Prostate gland (tissue), 2 donors: ENCODE measurements around the gene BATF3. TPM values are rescaled to one million over a fixed set of nuclear protein-coding genes. Genes with fewer than 3 reads are reported as not detected.

Experiments
- DNase-seq: peaks from one replicate; pipeline ENCODE4 v3.0.0-alpha.2; 2019; ENCODE audit warnings: low spot score
- H3K27ac ChIP-seq, 2 donors: fragments of 200-600 bp; sonication (generic); 2 replicates each; pipeline ENCODE4 v1.5.1; 2017 to 2019
- H3K27me3 ChIP-seq: fragments of 200-600 bp; sonication (generic); replicated peaks from 2 replicates; pipeline ENCODE4 v1.5.1; 2019; ENCODE audit not compliant: insufficient read depth
- H3K36me3 ChIP-seq, 2 donors: fragments of 200-600 bp; sonication (generic); 1 replicate in 1 of 2; 2 replicates in 1 of 2; pipeline versions ENCODE4 v1.5.1 to v1.8.1; 2017 to 2019
- H3K4me1 ChIP-seq: fragments of 200-600 bp; sonication (generic); replicated peaks from 2 replicates; pipeline ENCODE4 v1.5.1; 2019
- H3K4me3 ChIP-seq, 2 donors: fragments of 200-600 bp; sonication (generic); 2 replicates each; pipeline ENCODE4 v1.5.1; 2017 to 2019
- H3K9me3 ChIP-seq: fragments of 200-600 bp; sonication (generic); 2 replicates; pipeline ENCODE4 v1.5.1; 2017
- POLR2A ChIP-seq: fragments of 450-650 bp; IDR thresholded peaks from one replicate; pipeline ENCODE4 v1.6.1; 2016; ENCODE audit warnings: antibody characterized with exemption, mild to moderate bottlenecking
- POLR2AphosphoS5 ChIP-seq: sonication (generic); formaldehyde crosslinking; IDR thresholded peaks from one replicate; pipeline ENCODE4 v1.6.1; 2017; ENCODE audit warnings: antibody characterized with exemption
- WGBS: methylation state at CpG from one replicate; pipeline ENCODE4 v1.1.5; 2018; 5-methylcytosine and 5-hydroxymethylcytosine counted together
- intact Hi-C: fragments of 100-400 bp; cut with DNase I; formaldehyde crosslinking; loops from one replicate; pipeline ENCODE4 v1.14.2; 2022
- total RNA-seq, 2 donors: library from RNA; depleted of rRNA; stranded (reverse); fragments of >200 nt; gene quantifications; one replicate each; pipeline ENCODE4 v1.1.0, GENCODE V29; 2016
- TF ChIP-seq, protein P1 (sequence below), 4 experiments: fragments of 200-600 bp in 2 of 4; fragments of 450-650 bp in 2 of 4; sonication (generic) in 2 of 4; IDR thresholded peaks; 1 replicate in 3 of 4; 2 replicates in 1 of 4; pipeline ENCODE4 v1.5.1; 2016 to 2019; ENCODE audit warnings: antibody characterized with exemption in 4 of 4, mild to moderate bottlenecking in 2 of 4, moderate library complexity in 2 of 4

The BATF3 gene
- total RNA-seq, 2 donors from 2014 or later: 4.0 TPM; not detected in 1

GRCh38 chr1:212674872-212675271 is 24.8 kb downstream of the BATF3 start:
- DNase-seq: no peak
- Histone ChIP-seq H3K27me3 (peaks cover 2% of the 10 kb centered on the region), H3K4me1 (no peaks in the 10 kb centered on the region), H3K27ac (no peak overlapping the region), H3K9me3 (no peaks in the 10 kb centered on the region), H3K4me3 (no peak overlapping the region), H3K36me3 (no peaks in the 10 kb centered on the region)
- TF ChIP-seq POLR2AphosphoS5: no peak
- TF ChIP-seq, protein P1, sequence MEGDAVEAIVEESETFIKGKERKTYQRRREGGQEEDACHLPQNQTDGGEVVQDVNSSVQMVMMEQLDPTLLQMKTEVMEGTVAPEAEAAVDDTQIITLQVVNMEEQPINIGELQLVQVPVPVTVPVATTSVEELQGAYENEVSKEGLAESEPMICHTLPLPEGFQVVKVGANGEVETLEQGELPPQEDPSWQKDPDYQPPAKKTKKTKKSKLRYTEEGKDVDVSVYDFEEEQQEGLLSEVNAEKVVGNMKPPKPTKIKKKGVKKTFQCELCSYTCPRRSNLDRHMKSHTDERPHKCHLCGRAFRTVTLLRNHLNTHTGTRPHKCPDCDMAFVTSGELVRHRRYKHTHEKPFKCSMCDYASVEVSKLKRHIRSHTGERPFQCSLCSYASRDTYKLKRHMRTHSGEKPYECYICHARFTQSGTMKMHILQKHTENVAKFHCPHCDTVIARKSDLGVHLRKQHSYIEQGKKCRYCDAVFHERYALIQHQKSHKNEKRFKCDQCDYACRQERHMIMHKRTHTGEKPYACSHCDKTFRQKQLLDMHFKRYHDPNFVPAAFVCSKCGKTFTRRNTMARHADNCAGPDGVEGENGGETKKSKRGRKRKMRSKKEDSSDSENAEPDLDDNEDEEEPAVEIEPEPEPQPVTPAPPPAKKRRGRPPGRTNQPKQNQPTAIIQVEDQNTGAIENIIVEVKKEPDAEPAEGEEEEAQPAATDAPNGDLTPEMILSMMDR (IDR thresholded peaks at IDR 0.05): no peak
- TF ChIP-seq POLR2A: no peak
- 94% methylated on average over 3 of the region's 3 CpGs for WGBS
- intact Hi-C loops: no loop called here

DNA sequence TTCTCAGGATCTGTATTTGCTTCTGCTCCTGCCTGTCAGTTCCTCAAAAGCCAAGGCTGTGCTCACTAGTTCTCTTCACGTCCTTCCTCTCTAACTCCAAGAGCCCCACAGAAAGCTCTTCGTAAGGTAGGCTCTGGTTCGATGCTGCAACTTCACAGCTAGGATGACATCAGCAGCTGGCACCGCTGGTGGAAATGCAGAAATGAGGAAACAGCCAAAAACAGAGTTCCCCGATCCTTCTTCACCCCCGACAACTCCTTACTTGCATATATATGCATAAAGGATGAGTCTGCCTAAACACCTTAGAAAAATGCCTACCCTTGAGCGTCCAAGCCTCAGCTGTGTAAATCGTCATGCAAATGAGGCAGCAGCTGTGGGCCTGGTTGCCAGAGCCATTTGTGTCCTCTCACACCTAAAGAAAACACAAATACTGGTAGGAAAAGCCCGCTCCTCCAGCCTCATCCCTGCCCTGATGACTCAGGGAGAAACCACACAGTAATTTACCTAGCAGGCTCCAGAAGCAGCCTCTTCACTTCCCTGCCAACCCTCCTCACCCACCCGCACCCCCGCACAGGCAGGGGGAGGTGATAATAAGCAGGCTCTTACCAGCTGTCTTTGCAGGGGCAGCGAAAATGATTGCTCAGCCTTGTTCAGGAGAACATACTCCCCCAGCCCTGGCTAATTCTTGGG is 28.2 kb downstream of the BATF3 start:
- 35% methylated on average over 12 of the region's 12 CpGs for WGBS
- Histone ChIP-seq H3K36me3 (no peaks in the 10 kb centered on the region), H3K27me3 (peaks cover 2% of the 10 kb centered on the region), H3K4me1 (no peaks in the 10 kb centered on the region), H3K9me3 (no peaks in the 10 kb centered on the region), H3K4me3 (no peak overlapping the region), H3K27ac (no peak overlapping the region)
- DNase-seq: no peak
- intact Hi-C loops: no loop called here
- TF ChIP-seq POLR2A: no peak
- TF ChIP-seq, protein P1 (IDR thresholded peaks at IDR 0.05): no peak
- TF ChIP-seq POLR2AphosphoS5: no peak

- intact Hi-C loops: no loop called here
- TF ChIP-seq, protein P1 (IDR thresholded peaks at IDR 0.05): no peak
- TF ChIP-seq POLR2A (no peak), POLR2AphosphoS5 (no peak)
- no peak for DNase-seq
- Histone ChIP-seq H3K27me3 (peaks cover 2% of the 10 kb centered on the region), H3K36me3 (no peaks in the 10 kb centered on the region), H3K4me1 (no peaks in the 10 kb centered on the region), H3K27ac (no peak overlapping the region), H3K9me3 (no peaks in the 10 kb centered on the region), H3K4me3 (no peak overlapping the region)
Observed at GRCh38 chr1:212670882-212671281, 28.8 kb downstream of the BATF3 start.

DNA sequence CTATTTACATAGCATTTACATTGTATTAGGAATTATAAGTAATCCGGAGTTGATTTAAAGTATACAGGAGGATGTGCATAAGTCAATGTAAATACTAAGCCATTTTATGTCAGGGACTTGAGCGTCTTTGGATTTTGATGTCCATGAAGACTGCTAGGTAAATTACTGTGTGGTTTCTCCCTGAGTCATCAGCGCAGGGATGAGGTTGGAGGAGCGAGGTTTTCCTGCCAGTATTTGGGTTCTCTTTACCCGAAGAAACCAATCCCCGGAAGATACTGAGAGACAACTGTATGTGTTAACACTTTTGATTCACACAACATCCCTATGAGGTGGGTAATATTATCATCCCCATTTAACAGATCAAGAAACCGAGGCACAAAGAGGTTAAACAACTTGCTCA is 29.3 kb downstream of the BATF3 start:
- Histone ChIP-seq H3K27ac (no peak overlapping the region), H3K4me1 (no peaks in the 10 kb centered on the region), H3K4me3 (no peak overlapping the region), H3K27me3 (peaks cover 2% of the 10 kb centered on the region), H3K9me3 (no peaks in the 10 kb centered on the region), H3K36me3 (no peaks in the 10 kb centered on the region)
- WGBS: 90% methylated on average over 7 of the region's 7 CpGs
- TF ChIP-seq POLR2AphosphoS5: no peak
- TF ChIP-seq, protein P1 (IDR thresholded peaks at IDR 0.05): no peak
- TF ChIP-seq POLR2A: no peak
- intact Hi-C loops: no loop called here
- no peak for DNase-seq

DNA sequence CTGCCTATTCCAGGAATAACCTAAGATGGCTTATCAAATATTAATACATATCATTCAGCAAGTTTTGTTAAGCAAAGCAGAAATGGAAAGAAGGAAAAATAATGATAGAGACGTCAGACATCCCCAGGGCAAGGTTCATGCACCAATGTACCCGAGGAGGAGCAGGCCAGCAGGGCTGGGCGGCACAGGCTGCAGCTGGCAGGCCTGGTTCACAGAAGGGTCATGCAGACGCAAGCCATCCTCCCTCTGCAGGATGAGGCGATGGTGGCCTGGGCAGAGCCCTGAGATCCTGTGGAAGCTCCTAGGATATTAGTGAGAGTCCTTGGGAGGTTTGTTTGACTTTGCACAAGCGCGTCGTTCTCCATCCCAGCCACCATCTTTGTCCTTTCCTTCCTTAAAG is 30.0 kb downstream of the BATF3 start:
- H3K36me3 ChIP-seq: no peaks in the 10 kb centered on the region
- TF ChIP-seq POLR2AphosphoS5: no peak
- H3K4me3 ChIP-seq: no peak overlapping the region
- H3K9me3 ChIP-seq: no peaks in the 10 kb centered on the region
- DNase-seq: no peak
- no peaks in the 10 kb centered on the region for H3K4me1 ChIP-seq
- intact Hi-C loops: loop anchor here (5.0 kb wide), 2 partner anchors 113 to 318 kb away; no protein-coding TSS in a partner anchor
- no peak overlapping the region for H3K27ac ChIP-seq
- peaks cover 2% of the 10 kb centered on the region for H3K27me3 ChIP-seq
- 89% methylated on average over 8 of the region's 8 CpGs for WGBS
